Measurements from ENCODE around the gene SHANK2.

SHANK2 gene

GRCh38 chr11:71218789-71219499 lies 33.4 kb downstream of the SHANK2 start:
- H3K4me1 Mint-ChIP-seq, result peaks cover 5% of the 10 kb centered on the region
- H3K9me3 Mint-ChIP-seq, result peaks cover 4% of the 10 kb centered on the region
- H3K36me3 Mint-ChIP-seq (ENCODE audit: low read depth), result peaks cover 4% of the 10 kb centered on the region
- TF ChIP-seq CTCF (IDR thresholded peaks at IDR 0.05; ENCODE audit: unreplicated experiment in 3 of 3), result no peak
- peaks cover 18% of the 10 kb centered on the region for H3K27me3 Mint-ChIP-seq (ENCODE audit: low read depth)
- no peak overlapping the region for H3K27ac Mint-ChIP-seq
- H3K4me3 Mint-ChIP-seq, result no peak overlapping the region

- no peak overlapping the region for H3K27ac Mint-ChIP-seq
- peaks cover 27% of the 10 kb centered on the region for H3K4me1 Mint-ChIP-seq
- TF ChIP-seq CTCF (IDR thresholded peaks at IDR 0.05; ENCODE audit: unreplicated experiment in 3 of 3), result no peak
- H3K36me3 Mint-ChIP-seq (ENCODE audit: low read depth), result no peaks in the 10 kb centered on the region
- H3K9me3 Mint-ChIP-seq, result peaks cover 1% of the 10 kb centered on the region
- no peak overlapping the region for H3K4me3 Mint-ChIP-seq
- H3K27me3 Mint-ChIP-seq (ENCODE audit: low read depth), result peaks cover 13% of the 10 kb centered on the region
Measured at GRCh38 chr11:71215425-71215965, 36.9 kb downstream of the SHANK2 start.

- H3K36me3 Mint-ChIP-seq (ENCODE audit: low read depth), result no peaks in the 10 kb centered on the region
- H3K27ac Mint-ChIP-seq, result peak overlapping the region in 1 of 3 experiments; percentile 39
- H3K27me3 Mint-ChIP-seq (ENCODE audit: low read depth), result peaks cover 13% of the 10 kb centered on the region
- no peaks in the 10 kb centered on the region for H3K9me3 Mint-ChIP-seq
- H3K4me3 Mint-ChIP-seq, result no peak overlapping the region
- no peak for TF ChIP-seq CTCF (IDR thresholded peaks at IDR 0.05; ENCODE audit: unreplicated experiment in 3 of 3)
- peaks cover 27% of the 10 kb centered on the region for H3K4me1 Mint-ChIP-seq
Measured at GRCh38 chr11:71214553-71215424, 37.6 kb downstream of the SHANK2 start.

- Mint-ChIP-seq H3K36me3 (ENCODE audit: low read depth) (no peaks in the 10 kb centered on the region), H3K4me3 (no peak overlapping the region), H3K27ac (peak overlapping the region in 1 of 3 experiments; percentile 39), H3K27me3 (ENCODE audit: low read depth) (peaks cover 13% of the 10 kb centered on the region), H3K9me3 (no peaks in the 10 kb centered on the region), H3K4me1 (peaks cover 27% of the 10 kb centered on the region)
- TF ChIP-seq CTCF (IDR thresholded peaks at IDR 0.05; ENCODE audit: unreplicated experiment in 3 of 3), result no peak
Measured at GRCh38 chr11:71213696-71214552, 38.5 kb downstream of the SHANK2 start.

GRCh38 chr11:71212871-71213559 lies 39.4 kb downstream of the SHANK2 start:
- Mint-ChIP-seq H3K9me3 (no peaks in the 10 kb centered on the region), H3K27me3 (ENCODE audit: low read depth) (peaks cover 13% of the 10 kb centered on the region), H3K4me1 (peaks cover 27% of the 10 kb centered on the region), H3K36me3 (ENCODE audit: low read depth) (no peaks in the 10 kb centered on the region), H3K4me3 (peak overlapping the region in 1 of 3 experiments; percentile 22), H3K27ac (peak overlapping the region in 1 of 3 experiments; percentile 39)
- TF ChIP-seq CTCF (IDR thresholded peaks at IDR 0.05; ENCODE audit: unreplicated experiment in 3 of 3), result no peak

Measured in nephron (organoid).